Measurements from ENCODE around the gene PLCB3.
A peak's percentile ranks its signal among the peaks of the same experiment; 100 is the strongest.

The PLCB3 gene

GRCh38 chr11:64284962-64285884 is 33.9 kb downstream of the PLCB3 start, which contains the start of gene GPR137:
TSS of gene GPR137 (plus strand) at chr11:64285848. CDS start at chr11:64286525, 677 bp downstream.
- H3K27me3 ChIP-seq (ENCODE audit: insufficient read depth, poor library complexity, severe bottlenecking): no peaks in the 10 kb centered on the region
- no peak for TF ChIP-seq CTCF (IDR thresholded peaks at IDR 0.05; ENCODE audit: poor library complexity, severe bottlenecking)
- DNase-seq (ENCODE audit: low spot score) (peak; percentile 78), ATAC-seq (ENCODE audit: low read depth) (peak; percentile 33)
- H3K27ac ChIP-seq (ENCODE audit: poor library complexity, severe bottlenecking): peak within 1 kb of the TSS; percentile 88
- no peaks in the 10 kb centered on the region for H3K9me3 ChIP-seq (ENCODE audit: severe bottlenecking)
- H3K36me3 ChIP-seq (ENCODE audit: low read depth): peaks cover 25% of the 10 kb centered on the region
- peak within 1 kb of the TSS; percentile 65 for H3K4me3 ChIP-seq (ENCODE audit: severe bottlenecking)
- no peaks in the 10 kb centered on the region for H3K4me1 ChIP-seq (ENCODE audit: insufficient read depth, poor library complexity, severe bottlenecking)

DNA sequence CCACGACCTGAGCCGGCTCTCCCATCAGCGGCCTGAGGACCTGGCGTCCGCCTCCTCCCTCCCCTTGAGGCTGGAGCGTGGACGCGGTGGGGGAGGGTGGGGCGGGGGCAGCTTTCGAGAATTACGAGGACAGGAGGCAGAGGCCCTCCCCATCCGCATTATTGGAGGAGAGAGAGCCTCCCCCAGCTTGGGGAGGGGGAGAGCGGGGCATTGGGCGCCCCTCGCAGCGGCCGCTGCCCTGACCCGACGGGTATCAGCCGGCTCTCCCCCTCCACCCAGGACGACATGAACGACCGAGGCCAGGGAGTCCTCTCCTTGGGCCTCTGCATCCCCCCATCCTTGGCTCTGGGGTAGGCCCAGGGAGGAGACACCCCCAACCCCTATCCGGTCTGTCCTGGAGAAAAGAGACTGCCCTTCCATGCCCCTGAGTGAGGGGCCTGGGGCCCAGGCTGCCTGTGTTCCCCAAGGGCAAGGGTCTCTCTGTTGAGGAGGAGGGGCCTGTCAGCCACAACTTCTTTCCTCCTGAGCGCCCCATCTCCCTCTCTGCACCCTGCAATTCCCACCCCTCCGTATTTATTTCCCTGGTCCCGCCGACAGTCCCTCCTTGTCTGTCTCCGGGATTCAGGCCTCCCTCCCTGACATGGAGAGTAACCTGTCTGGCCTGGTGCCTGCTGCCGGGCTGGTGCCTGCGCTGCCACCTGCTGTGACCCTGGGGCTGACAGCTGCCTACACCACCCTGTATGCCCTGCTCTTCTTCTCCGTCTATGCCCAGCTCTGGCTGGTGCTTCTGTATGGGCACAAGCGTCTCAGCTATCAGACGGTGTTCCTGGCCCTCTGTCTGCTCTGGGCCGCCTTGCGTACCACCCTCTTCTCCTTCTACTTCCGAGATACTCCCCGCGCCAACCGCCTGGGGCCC is 34.8 kb downstream of the PLCB3 start:
- Histone ChIP-seq H3K4me1 (ENCODE audit: insufficient read depth, poor library complexity, severe bottlenecking) (no peaks in the 10 kb centered on the region), H3K27ac (ENCODE audit: poor library complexity, severe bottlenecking) (peak overlapping the region; percentile 88), H3K36me3 (ENCODE audit: low read depth) (peaks cover 20% of the 10 kb centered on the region), H3K27me3 (ENCODE audit: insufficient read depth, poor library complexity, severe bottlenecking) (peaks cover 5% of the 10 kb centered on the region), H3K4me3 (ENCODE audit: severe bottlenecking) (peak overlapping the region; percentile 65), H3K9me3 (ENCODE audit: severe bottlenecking) (no peaks in the 10 kb centered on the region)
- TF ChIP-seq CTCF (IDR thresholded peaks at IDR 0.05; ENCODE audit: poor library complexity, severe bottlenecking): peak; percentile 4
- ATAC-seq (ENCODE audit: low read depth) (peak; percentile 11; the same call in 1 of the 3 replicates), DNase-seq (ENCODE audit: low spot score) (no peak)

DNA sequence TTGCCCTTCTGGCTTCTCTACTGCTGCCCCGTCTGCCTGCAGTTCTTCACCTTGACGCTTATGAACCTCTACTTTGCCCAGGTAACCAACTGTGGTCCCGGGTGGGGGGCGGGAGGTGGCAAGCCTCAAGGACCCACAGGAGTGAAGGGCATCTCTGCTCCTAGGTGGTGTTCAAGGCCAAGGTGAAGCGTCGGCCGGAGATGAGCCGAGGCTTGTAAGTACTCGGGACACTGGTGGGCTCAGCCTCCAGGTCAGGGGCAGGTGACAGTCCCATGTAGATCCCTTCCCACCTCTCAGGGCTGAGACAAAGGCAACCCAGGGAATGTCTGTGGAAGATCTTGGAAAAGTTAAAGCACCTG is 35.5 kb downstream of the PLCB3 start:
- Histone ChIP-seq H3K27ac (ENCODE audit: poor library complexity, severe bottlenecking) (no peak overlapping the region), H3K4me3 (ENCODE audit: severe bottlenecking) (no peak overlapping the region)
- TF ChIP-seq CTCF (IDR thresholded peaks at IDR 0.05; ENCODE audit: poor library complexity, severe bottlenecking): no peak

GRCh38 chr11:64287676-64288352 is 36.5 kb downstream of the PLCB3 start:
- Histone ChIP-seq H3K4me3 (ENCODE audit: severe bottlenecking) (no peak overlapping the region), H3K36me3 (ENCODE audit: low read depth) (peaks cover 6% of the 10 kb centered on the region; the same call in 1 of the 2 replicates), H3K4me1 (ENCODE audit: insufficient read depth, poor library complexity, severe bottlenecking) (no peaks in the 10 kb centered on the region), H3K9me3 (ENCODE audit: severe bottlenecking) (no peaks in the 10 kb centered on the region), H3K27me3 (ENCODE audit: insufficient read depth, poor library complexity, severe bottlenecking) (peaks cover 19% of the 10 kb centered on the region), H3K27ac (ENCODE audit: poor library complexity, severe bottlenecking) (no peak overlapping the region)
- no peak for ATAC-seq (ENCODE audit: low read depth)
- TF ChIP-seq CTCF (IDR thresholded peaks at IDR 0.05; ENCODE audit: poor library complexity, severe bottlenecking): no peak
- DNase-seq (ENCODE audit: low spot score): peak; percentile 62

More for the DNA sequence above, 35.5 kb downstream of the PLCB3 start:
- ATAC-seq (ENCODE audit: low read depth): no peak
- Histone ChIP-seq H3K27me3 (ENCODE audit: insufficient read depth, poor library complexity, severe bottlenecking) (peaks cover 9% of the 10 kb centered on the region), H3K36me3 (ENCODE audit: low read depth) (peaks cover 14% of the 10 kb centered on the region), H3K9me3 (ENCODE audit: severe bottlenecking) (no peaks in the 10 kb centered on the region), H3K4me1 (ENCODE audit: insufficient read depth, poor library complexity, severe bottlenecking) (no peaks in the 10 kb centered on the region)
- no peak for DNase-seq (ENCODE audit: low spot score)
